ENCODE measurements around the gene RAD9B. TPM values are rescaled to one million over a fixed set of nuclear protein-coding genes. Genes with fewer than 3 reads are reported as not detected.
"Not testable (repeated sequence)": the region's sequence is repeated elsewhere in the genome, so short reads cannot be mapped to it uniquely, and the experiment has no call there.

Gene RAD9B
- polyA plus RNA-seq (ENCODE audit: insufficient read length) = 4.4 TPM

- peak; percentile 95 for DNase-seq (ENCODE audit: low read depth)
Observed at GRCh38 chr12:110501752-110502738, at the start of gene RAD9B, which contains the start of gene VPS29. Gene RAD9B (plus strand): TSS chr12:110502331. CDS start chr12:110502338, 7 bp downstream. Gene VPS29 (minus strand): TSS chr12:110502111. CDS start chr12:110502051, 60 bp downstream.

- no peak for DNase-seq (ENCODE audit: low read depth)
Observed at GRCh38 chr12:110453569-110454296, 48.4 kb upstream of the RAD9B start.

GRCh38 chr12:110458756-110459155, 43.4 kb upstream of the RAD9B start:
- no peak for DNase-seq (ENCODE audit: low read depth)

GRCh38 chr12:110461189-110461588, 40.9 kb upstream of the RAD9B start:
- not testable (repeated sequence) for DNase-seq (ENCODE audit: low read depth)

- no peak for DNase-seq (ENCODE audit: low read depth)
Observed at GRCh38 chr12:110465024-110465423, 37.1 kb upstream of the RAD9B start.

GRCh38 chr12:110465765-110466164, 36.4 kb upstream of the RAD9B start:
- DNase-seq (ENCODE audit: low read depth) = not testable (repeated sequence)

- DNase-seq (ENCODE audit: low read depth) = no peak
Observed at GRCh38 chr12:110466791-110467190, 35.3 kb upstream of the RAD9B start.

GRCh38 chr12:110467847-110468213, 34.3 kb upstream of the RAD9B start:
- DNase-seq (ENCODE audit: low read depth) = no peak

- DNase-seq (ENCODE audit: low read depth) = peak; percentile 96
Observed at GRCh38 chr12:110468214-110469048, 33.7 kb upstream of the RAD9B start, which contains the start of the genes FAM216A and GPN3. Gene FAM216A (plus strand): TSS chr12:110468845. CDS start chr12:110468876, 31 bp downstream. Gene GPN3 (minus strand): TSS chr12:110468257. CDS start chr12:110468203, 54 bp downstream.

GRCh38 chr12:110475426-110475825, 26.7 kb upstream of the RAD9B start:
- no peak for DNase-seq (ENCODE audit: low read depth)

- no peak for DNase-seq (ENCODE audit: low read depth)
Observed at GRCh38 chr12:110498984-110499706, 3.0 kb upstream of the RAD9B start.

- no peak for DNase-seq (ENCODE audit: low read depth)
Observed at GRCh38 chr12:110501399-110501751, 756 bp upstream of the RAD9B start.

GRCh38 chr12:110503432-110503831, 1.3 kb downstream of the RAD9B start:
- no peak for DNase-seq (ENCODE audit: low read depth)

- DNase-seq (ENCODE audit: low read depth) = no peak
Observed at GRCh38 chr12:110505332-110505731, 3.2 kb downstream of the RAD9B start.

GRCh38 chr12:110508071-110508586, 6.0 kb downstream of the RAD9B start:
- no peak for DNase-seq (ENCODE audit: low read depth)

- DNase-seq (ENCODE audit: low read depth) = no peak
Observed at GRCh38 chr12:110513842-110514241, 11.7 kb downstream of the RAD9B start.

- no peak for DNase-seq (ENCODE audit: low read depth)
Observed at GRCh38 chr12:110514363-110514762, 12.2 kb downstream of the RAD9B start.

- DNase-seq (ENCODE audit: low read depth) = no peak
Observed at GRCh38 chr12:110516995-110517394, 14.9 kb downstream of the RAD9B start.

GRCh38 chr12:110518014-110518413, 15.9 kb downstream of the RAD9B start:
- not testable (repeated sequence) for DNase-seq (ENCODE audit: low read depth)
